ENCODE results near the gene GREB1.

GREB1 gene

DNA sequence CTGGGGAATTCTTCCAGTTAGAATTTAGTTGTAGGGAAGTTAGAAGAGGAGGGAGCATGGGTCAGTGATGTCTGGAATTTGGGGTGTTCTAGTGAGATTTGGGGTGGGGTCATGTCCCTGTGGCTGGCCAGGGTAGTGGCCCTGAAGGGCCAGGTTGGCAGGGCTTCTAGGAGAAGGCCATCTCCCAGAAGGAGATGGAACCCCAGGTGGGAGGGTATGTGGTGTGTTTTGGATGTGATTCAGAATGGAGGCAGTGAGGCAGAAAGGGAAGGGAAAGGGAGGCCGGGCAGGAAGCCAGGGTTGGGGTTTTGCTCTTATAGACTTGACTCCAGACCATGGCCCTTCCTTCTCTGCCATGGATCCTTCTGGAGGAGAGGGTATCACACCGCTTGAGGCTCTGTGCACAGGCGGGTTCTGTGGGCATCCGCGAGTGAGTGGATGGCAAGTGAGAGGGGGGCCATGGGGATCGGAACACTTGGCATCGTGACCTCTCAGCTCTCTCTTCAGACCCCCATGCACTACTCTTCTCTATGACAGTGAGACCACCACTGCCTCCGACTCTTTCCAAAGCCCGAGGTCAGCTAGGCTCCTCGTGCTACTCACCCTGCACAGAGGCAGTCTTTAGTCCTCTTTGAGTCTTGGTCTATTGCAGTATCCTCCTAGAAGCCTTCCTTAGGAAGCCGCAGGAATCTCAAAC, 7.3 kb downstream of the GREB1 start:
- DNase-seq = no peak

DNA sequence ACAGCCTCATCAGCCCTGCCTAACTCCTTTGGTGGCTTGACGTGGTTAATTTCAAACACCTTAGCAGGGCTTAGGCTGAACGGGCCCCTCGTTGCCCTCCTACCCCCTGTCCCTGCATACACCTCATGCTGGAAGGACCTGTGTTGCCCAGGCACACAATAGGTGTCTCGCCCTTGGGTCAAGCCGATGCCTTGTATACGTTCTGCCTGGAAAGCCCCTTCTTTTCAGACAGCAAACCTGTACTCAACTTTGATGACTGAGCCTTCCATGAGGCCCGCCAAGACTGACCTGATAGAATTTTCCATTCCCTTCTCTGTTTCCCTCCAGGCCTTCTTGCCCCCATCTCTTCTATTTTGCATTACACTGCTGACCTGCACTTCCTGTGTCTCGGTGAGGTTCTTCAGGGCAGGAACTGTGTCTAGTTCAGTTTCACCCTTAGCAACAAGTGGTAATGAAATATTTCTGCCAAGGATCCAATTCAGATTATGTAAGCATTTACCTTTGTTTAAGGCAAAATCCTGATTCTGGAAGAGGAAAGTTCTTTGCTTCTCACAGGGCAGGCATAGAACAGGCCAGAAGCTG, 7.9 kb downstream of the GREB1 start:
- DNase-seq = no peak

DNA sequence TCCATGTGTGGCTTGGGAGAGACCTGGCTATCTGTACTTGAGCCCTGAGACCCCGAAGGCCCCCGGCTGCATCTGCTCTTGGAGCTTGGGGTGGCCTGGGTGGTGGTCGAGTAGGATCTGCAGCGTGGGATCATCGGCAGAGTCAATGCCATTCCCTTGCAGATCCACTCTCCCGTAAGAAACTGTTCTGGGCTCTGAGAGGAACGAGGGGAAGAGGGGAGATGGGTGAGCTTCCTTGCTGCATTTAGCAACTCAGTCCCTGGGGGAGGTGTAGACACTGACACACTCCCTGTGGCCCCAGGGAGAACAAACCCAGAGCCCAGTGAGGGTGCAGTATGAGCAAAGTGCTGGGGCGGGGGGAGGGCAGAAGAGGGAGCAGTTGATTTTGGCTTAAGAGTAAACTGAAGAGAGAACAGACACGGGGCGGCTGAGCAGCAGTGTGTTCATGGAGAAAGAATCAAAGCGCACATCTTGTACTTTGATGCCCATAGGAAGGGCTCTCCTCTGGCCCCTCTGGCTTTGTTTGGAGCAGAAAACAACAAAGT, 8.5 kb downstream of the GREB1 start:
- DNase-seq = no peak

DNA sequence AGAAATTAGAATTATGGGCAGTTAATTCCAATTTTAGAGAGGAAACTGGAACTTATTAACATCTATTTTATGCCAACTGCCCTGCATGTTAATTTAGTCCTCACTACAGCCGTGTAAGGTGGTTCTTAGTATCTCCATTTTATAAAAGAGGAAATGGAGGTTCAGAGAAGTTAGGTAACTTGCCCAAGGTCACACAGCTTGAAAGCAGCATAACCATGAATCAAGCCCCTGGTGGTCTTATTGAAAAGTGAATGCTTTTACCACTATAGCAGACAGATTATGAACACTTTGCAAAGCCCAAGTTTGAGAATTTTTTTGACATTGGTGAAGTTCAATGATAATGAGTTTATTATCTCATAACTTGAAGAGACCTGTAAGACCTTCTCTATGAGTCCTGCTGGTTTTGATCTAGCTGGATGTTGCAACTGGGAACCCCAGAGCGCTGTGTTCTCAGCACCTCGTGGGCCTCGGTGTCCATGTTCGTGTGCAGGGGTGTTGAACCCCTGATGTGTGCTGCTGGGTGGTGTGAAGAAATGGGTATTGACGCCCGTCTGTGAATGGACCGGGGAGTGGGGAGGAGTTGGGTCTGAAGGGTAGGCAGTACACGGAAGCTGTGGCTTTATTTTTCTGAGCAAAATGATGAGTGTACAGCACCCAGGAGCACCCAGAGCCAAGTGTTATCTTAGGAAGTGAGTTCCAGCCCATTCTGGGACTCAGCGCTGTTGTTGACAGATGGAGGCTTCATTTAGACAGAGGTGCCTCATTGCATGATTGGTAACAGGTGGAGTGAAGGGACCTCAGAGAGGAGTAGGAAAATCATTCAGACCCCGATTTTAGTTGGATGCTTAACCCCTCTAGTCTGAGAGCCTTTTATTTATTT, 9.7 kb downstream of the GREB1 start:
- DNase-seq = no peak

DNA sequence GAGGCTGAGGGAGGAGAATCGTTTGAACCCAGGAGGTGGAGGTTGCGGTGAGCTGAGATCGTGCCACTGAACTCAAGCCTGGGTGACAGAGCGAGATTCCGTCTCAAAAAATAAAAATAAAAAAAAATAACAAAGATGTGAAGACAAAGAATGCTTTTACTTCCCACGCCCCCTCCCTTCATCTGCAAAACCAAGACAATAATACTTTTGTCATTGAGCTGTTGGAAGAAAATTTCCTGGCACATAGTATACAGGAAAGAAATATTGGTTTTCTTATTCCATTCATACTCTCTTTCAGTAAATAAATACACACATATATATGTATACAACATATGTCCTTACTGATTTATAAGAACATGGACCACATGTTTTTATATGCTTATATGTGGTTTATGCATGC, 12.2 kb downstream of the GREB1 start:
- DNase-seq = no peak

DNA sequence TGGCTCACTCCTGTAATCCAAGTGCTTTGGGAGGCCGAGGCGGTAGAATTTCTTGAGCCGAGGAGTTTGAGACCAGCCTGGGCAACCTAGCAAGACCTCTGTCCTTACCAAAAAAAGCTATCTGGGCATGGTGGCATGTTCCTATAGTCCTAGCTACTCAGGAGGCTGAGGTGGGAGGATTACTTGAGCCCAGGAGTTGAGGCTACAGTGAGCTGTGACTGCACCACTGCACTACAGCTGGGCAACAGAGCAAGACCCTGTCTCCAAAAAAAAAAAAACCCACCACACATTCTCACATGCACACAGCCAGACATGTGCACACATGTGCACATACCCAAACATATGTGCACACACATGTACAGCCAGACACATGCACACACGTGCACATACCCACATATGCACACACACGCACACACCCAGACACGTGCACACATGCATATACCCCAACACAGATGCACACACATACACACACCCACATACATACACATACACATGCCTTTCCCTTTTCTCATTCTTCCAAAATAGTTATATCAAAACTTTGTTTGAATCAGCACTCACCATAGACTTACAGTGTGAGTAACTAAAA, 14.2 kb downstream of the GREB1 start:
- DNase-seq = no peak

DNA sequence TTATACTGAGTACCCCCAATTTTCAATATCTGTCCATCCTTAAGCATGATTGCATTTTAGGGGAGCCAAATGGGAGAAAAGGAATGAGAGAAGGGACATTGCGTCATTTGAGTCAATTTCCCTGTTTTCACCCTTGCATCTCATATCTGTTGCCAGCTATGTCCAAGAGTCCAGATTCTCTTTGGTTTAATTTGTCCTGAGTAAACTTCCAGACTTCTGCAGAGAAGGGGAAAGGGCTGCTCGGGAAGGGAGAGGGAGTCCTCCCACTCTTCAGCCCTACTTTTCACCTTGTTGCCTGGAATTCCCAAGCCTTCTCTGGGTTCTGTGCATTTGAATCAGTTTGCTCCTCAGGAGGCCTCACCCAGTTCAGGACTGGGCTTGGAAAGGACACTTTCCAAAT, 16.5 kb downstream of the GREB1 start:
- DNase-seq = no peak

DNA sequence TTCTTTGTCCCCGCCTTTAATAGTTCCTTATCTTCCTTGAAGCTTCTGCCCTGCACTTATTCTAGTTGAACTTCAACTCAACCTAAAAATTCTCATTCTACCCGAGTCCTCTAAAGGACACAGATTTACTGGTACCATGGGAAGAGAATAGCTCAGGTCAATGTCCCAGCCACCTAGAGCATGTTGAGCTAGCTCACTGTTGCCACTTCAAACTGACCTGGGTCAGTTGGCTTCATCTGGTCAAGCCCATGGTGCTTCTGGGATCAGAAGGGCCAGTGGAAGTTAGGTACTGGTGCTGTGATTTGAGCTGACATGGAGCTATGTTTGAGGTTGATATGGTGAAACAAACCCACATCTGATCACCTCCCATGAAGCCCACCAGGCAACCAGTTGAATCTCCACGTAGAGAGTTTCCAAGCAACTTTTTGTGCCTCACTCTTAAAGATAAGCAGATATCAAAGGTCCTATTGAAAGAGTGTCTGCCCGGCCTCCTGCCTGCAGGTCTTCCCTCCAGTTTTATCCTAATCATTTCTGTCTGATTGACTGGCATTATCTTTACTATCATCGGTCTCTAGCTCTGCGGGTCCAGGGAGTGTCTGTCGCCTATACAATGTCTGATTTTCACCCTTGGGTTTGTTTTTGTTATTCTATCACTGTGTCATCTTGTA, 17.2 kb downstream of the GREB1 start:
- DNase-seq = no peak

DNA sequence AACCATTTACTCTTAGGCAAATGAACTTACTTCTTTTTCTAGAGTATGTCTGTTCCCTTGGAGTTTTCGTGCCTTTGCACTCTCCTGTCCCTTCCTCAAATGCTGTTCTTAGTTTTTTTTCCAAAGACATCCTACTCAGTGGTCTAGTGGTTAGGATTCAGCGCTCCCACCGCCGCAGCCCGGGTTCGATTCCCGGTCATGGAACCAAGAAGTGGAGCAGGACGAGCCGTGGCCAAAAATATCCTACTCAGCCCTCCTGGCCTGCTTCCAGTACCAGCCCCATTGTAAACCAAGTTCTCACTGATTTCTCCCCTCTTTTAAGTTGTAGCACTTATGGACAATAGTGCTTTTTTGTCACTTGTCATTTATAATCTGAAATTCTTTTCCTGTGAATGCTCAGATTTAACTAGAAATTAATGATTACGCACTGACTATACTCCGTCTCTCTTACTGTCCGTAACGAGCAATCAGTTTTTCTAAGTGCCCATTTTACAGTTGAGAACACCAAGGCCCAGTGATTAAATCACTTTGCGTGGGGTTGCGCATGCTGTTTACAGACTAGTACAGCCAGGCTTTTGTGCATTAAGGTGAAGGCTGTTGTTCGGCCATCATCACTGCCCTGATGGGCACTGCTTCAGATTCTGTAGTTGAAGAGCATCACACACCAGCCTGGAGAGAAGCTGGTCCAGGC, 17.9 kb downstream of the GREB1 start:
- no peak for DNase-seq

DNA sequence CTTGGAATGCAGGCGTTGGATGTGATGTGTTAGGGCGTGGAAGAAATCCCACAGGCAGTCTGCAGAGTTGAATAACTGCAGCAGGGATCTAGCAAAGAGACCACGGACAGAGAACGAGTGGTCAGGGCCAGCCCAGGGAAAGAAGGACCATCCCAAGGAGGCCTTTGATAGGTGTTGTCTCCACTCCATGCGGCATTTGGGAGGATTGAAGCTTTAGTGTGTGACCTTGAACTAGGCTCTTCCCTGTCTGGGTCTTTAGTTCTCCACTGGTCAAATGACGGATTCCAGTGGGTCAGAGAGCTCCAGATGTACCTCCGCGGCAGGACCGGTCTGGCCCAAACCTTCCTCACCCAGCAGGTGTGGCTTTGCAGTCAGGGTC, 18.4 kb downstream of the GREB1 start:
- no peak for DNase-seq

DNA sequence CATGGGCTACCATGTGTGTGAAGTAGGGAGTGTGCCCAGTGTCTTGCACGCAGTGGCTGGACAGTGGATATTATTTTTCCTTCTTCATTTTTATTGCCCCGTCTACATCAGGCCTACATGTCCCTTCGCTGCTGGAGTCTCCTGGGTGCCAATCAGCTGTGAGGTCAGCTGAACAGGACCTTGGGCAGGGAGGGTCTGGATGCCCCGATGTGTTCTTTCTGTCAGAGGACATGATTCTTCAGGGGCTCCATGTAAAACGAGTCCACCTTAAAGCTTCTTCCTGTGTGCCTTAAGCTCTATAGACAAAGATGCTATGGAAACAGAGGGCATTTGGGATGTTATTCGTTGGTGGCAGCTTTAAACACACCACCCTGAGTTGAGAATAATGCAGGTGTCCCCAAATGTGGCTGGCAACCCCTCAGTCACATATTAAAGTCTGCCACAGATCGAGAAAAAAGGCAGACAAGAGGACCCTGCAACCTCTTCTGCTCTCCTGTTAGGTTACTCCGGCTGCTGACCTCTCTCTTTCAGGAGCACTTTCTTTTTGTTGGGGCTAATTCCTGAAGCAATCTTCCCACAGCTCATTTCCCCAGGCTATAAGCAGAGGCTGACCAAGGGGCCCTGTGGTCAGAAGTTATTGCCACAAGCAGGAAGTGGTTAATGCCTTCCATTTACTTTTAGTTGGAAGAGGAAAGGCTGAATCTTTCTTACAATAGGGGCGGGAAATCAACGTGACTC, 20.0 kb downstream of the GREB1 start:
- DNase-seq = no peak

DNA sequence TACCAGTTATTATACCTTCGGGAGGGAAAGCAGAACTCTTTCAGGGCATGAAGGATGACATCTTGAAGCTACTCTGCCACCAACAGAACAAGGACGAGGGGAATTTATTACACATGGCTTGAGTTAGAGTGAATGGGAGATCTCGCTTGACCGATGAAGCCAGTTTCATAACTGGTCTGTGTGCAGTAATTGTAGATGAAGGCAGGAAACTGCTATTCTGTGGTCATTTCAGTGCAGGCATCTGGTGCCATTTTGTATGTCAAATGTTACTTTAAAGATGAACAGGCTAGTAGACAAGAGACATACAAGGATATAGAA, 20.5 kb downstream of the GREB1 start:
- no peak for DNase-seq

DNA sequence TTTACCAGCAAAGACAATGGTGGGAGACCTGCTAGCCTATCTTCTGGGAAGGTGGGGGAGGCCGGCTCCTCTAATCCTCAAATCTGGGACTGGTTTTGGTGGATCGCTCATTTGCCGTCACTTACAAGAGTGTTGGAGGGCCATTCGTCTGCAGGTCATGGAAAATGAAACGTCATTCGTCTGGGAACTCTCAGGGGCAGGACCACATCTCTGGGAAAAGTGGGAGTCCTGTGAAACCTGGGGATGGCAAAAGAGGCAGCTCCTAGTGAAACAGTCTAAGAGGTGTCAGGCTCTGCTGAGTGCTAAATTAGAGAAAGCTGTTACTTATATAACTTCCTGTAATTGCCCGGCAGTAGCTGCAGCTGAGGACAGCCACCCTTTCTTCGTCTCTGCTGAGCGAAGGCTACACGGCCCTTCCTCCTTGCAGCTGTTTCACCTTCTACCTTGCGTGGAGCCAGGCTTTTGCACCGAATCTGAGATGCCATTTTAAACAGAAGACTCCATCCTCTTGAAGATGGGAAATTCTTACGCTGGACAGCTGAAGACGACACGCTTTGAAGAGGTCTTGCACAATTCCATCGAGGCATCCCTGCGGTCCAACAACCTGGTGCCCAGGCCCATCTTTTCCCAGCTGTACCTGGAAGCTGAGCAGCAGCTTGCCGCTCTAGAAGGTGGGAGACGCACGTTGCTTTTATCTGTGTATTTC, 22.4 kb downstream of the GREB1 start:
- DNase-seq = no peak

DNA sequence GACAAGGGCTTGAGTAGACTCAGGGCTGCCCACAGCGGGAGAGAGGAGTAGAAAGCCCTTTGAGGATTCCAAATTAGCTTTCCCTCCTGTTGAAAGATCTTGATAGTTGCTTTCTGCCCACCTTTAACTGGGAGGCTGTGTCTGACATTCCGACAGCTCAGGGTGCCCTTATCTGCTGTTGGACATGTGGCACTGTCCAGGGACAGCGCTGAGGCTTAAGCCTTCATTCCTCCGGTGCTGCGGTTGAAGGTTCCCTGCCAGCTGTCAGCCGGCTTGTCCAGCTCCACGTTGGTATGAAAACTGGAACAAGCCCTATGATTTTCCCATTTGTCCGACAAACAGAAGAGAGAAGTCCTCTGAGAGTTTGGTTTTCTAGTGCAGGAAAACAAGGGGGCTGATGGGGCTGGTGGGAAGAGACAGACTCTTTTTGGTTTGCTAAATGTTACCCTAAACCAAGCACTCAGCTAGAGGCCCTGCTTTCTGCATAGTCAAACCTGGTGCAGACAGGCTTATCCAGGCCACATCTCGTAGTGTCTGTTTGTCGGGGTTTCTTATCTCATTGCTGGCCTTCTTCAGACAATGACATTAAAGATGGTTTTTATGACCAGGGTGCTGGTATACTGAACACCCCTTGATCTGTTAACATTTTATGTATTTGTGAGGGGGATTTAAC, 24.5 kb downstream of the GREB1 start:
- no peak for DNase-seq

DNA sequence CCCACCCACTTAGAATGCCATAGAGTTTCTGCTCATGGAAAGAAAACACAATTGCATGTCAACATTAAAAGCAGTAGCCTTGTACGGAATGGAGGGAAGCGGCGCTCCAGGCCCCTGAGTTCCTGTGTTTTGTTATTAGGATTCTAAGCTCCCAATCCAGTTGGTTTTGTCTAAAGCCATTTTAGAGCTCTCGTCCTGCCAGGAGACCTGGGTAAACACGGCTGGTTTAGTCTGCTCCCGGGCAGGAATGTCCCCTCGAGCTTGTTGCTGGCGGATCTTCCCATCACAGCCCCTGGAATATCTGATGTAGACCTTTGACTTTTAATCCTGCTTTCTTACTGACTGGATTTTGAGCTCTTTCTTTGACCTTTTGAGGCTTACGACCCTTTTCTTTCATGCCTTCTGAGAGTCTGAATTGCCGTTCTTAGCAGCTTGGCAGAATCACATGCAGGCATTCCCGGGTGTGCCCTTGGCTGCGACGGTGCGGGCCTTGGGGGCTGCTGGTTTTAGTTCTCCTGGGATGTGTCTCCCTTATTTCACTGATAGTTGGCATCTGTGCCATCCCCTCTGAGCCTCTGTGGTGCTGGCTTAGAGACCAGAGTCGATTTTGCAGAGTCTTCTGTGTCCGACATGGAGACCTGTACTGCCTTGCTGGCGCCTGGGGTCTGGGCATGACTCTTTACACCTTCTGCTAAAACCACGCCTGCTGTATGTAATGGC, 25.4 kb downstream of the GREB1 start:
- no peak for DNase-seq

DNA sequence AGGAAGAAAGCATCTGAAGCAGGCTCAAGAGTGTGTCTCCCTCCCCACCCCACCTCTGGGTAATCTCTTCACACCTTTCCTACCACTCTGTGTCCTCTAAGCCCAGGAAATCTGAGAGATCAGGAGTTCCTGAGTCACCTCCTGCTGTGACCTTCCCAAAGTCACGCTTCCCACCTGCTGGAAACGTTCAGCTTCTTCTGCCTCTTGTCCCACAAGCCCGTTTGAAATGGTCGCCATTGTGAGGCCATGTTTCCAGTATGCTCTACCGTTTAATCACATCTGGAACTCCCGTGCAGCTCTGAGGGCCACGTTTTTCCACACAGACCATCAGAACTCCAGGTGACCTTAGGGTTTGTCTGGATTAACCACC, 25.9 kb downstream of the GREB1 start:
- no peak for DNase-seq

DNA sequence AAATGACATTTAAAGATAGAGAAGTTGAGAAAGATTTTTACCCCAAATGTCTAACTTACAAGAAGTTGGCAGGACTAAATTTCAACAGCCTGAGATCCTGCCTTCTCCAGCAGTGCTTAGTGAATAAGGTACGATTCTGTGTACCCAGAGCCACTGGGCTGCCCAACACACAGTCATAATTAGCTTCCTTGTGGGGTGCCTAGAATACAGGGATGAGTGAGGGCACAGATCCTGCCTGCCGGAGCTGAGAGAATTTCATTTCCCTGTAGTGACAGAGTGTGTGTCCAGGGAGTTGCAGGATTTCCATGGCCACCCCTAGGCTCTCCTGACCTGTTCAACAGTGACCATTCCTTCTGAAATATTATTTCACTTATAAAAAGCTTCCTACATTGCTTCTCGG, 27.0 kb downstream of the GREB1 start:
- no peak for DNase-seq

DNA sequence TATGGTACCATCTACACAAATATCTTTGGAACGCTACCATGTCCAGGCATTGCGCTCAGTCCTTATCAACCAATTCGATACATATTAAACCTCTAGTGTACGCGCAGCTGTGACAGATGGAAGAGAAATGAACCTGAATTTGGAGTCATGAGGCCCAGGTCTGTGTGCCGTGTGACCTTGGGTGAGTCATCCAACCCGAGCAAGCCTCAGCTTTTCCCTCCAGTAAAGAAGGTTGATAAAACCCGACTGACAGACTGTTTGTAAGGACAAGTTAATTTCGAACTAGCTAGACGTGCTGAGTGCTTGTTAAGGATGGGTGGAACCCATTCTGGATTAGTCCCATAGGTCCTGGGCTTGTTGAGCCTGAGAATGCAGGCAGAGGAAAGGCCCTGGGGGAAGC, 28.2 kb downstream of the GREB1 start:
- DNase-seq = no peak

DNA sequence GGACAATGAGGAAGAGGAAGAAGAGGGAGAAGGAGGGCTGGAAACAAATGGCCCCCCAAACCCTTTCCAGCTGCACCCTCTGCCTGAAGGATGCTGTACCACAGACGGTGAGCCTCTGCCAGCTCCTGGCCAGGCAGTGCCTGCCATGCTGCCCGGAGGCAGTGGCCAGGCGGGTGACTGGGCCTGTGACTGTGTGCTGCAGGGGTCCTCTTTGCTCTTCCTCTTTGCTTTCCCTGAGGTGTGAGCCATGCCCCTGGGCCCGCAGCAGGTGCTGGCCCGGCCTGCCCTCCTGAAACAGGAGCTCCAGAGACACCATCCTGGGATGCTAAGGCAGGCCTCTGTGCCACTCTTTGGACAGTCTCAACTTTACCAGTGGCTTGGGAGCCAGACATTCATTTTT, 28.6 kb downstream of the GREB1 start:
- no peak for DNase-seq

Data from stimulated activated CD4-positive, alpha-beta T cell treated with anti-CD3 and anti-CD28 coated beads, Interleukin-4, amount 100 ng/mL, for 1 hour (primary cell).